ENCODE results near the gene COQ7.

COQ7 gene

GRCh38 chr16:19098173-19098572 is 30.8 kb downstream of the COQ7 start:
- no peak overlapping the region for H3K4me3 ChIP-seq (replicated peaks; ENCODE audit: insufficient read depth, low read length)
- no peak for DNase-seq (ENCODE audit: low read depth in 1 of 2, low spot score in 1 of 2)
- no peaks in the 10 kb centered on the region for H3K27me3 ChIP-seq (ENCODE audit: insufficient read depth, poor library complexity, severe bottlenecking)
- H3K27ac ChIP-seq (replicated peaks), result no peak overlapping the region
- TF ChIP-seq POLR2AphosphoS5 (IDR thresholded peaks at IDR 0.05; ENCODE audit: low read depth) (no peak), REST (IDR thresholded peaks at IDR 0.05; ENCODE audit: insufficient replicate concordance, low read depth) (no peak), CTCF (IDR thresholded peaks at IDR 0.05; ENCODE audit: insufficient read depth, low read length) (no peak), GABPA (IDR thresholded peaks at IDR 0.05; ENCODE audit: low read depth) (no peak), SPI1 (IDR thresholded peaks at IDR 0.05; ENCODE audit: borderline replicate concordance, low read depth) (no peak)

- TF ChIP-seq GABPA (IDR thresholded peaks at IDR 0.05; ENCODE audit: low read depth), result no peak
- no peak for TF ChIP-seq SPI1 (IDR thresholded peaks at IDR 0.05; ENCODE audit: borderline replicate concordance, low read depth)
- no peak for TF ChIP-seq CTCF (IDR thresholded peaks at IDR 0.05; ENCODE audit: insufficient read depth, low read length)
- TF ChIP-seq REST (IDR thresholded peaks at IDR 0.05; ENCODE audit: insufficient replicate concordance, low read depth), result no peak
- TF ChIP-seq POLR2AphosphoS5 (IDR thresholded peaks at IDR 0.05; ENCODE audit: low read depth), result no peak
- H3K27ac ChIP-seq (replicated peaks), result no peak overlapping the region
- H3K4me3 ChIP-seq (replicated peaks; ENCODE audit: insufficient read depth, low read length), result no peak overlapping the region
- H3K27me3 ChIP-seq (ENCODE audit: insufficient read depth, poor library complexity, severe bottlenecking), result no peaks in the 10 kb centered on the region
- DNase-seq (ENCODE audit: low read depth in 1 of 2, low spot score in 1 of 2), result no peak
Observed at GRCh38 chr16:19102187-19102872, 34.9 kb downstream of the COQ7 start.

- no peaks in the 10 kb centered on the region for H3K27me3 ChIP-seq (ENCODE audit: insufficient read depth, poor library complexity, severe bottlenecking)
- H3K27ac ChIP-seq (replicated peaks), result no peak overlapping the region
- TF ChIP-seq SPI1 (IDR thresholded peaks at IDR 0.05; ENCODE audit: borderline replicate concordance, low read depth) (no peak), POLR2AphosphoS5 (IDR thresholded peaks at IDR 0.05; ENCODE audit: low read depth) (no peak), REST (IDR thresholded peaks at IDR 0.05; ENCODE audit: insufficient replicate concordance, low read depth) (no peak), GABPA (IDR thresholded peaks at IDR 0.05; ENCODE audit: low read depth) (no peak), CTCF (IDR thresholded peaks at IDR 0.05; ENCODE audit: insufficient read depth, low read length) (no peak)
- no peak for DNase-seq (ENCODE audit: low read depth in 1 of 2, low spot score in 1 of 2)
- no peak overlapping the region for H3K4me3 ChIP-seq (replicated peaks; ENCODE audit: insufficient read depth, low read length)
Observed at GRCh38 chr16:19104607-19105006, 37.2 kb downstream of the COQ7 start.

Data from HL-60 (cell line).